Right atrium auricular region (tissue), 2 donors: Measurements from ENCODE around the gene PALD1. TPM values are rescaled to one million over a fixed set of nuclear protein-coding genes. Genes with fewer than 3 reads are reported as not detected.

Experiments used
- DNase-seq: peaks from one replicate; pipeline ENCODE4 v3.0.0-alpha.2; 2019; ENCODE audit warnings: low spot score
- H3K27ac ChIP-seq, 2 donors: fragments of 200-600 bp; sonication (generic); 1 replicate in 1 of 2; 2 replicates in 1 of 2; pipeline ENCODE4 v1.5.1; 2016 to 2019
- H3K27me3 ChIP-seq, 2 donors: fragments of 200-600 bp; sonication (generic); one replicate each; pipeline versions ENCODE4 v1.5.1 to v1.6.0; 2017 to 2019
- H3K36me3 ChIP-seq: fragments of 200-600 bp; sonication (generic); one replicate; pipeline ENCODE4 v1.5.1; 2016
- H3K4me1 ChIP-seq, 2 donors: fragments of 200-600 bp; sonication (generic); one replicate each; pipeline versions ENCODE4 v1.5.1 to v1.6.0; 2017 to 2019
- H3K4me3 ChIP-seq, 2 donors: fragments of 200-600 bp; sonication (generic); 1 replicate in 1 of 2; 2 replicates in 1 of 2; pipeline ENCODE4 v1.5.1; 2017 to 2019; ENCODE audit warnings: mild to moderate bottlenecking in 1 of 2, moderate library complexity in 1 of 2
- H3K9me3 ChIP-seq, 2 donors: fragments of 200-600 bp; sonication (generic); one replicate each; pipeline ENCODE4 v1.5.1; 2019
- total RNA-seq, 2 donors: library from RNA; depleted of rRNA; stranded (reverse); fragments of >200 nt; gene quantifications; one replicate each; pipeline ENCODE4 v1.1.0, GENCODE V29; 2016
- TF ChIP-seq, protein P1 (sequence below), 2 donors: fragments of 200-600 bp; sonication (generic); IDR thresholded peaks; one replicate each; pipeline ENCODE4 v1.5.1; 2019; ENCODE audit warnings: antibody characterized with exemption in 2 of 2

PALD1 gene
- total RNA-seq, 2 donors from 2014 or later = 4.9 to 8.5 TPM

DNA sequence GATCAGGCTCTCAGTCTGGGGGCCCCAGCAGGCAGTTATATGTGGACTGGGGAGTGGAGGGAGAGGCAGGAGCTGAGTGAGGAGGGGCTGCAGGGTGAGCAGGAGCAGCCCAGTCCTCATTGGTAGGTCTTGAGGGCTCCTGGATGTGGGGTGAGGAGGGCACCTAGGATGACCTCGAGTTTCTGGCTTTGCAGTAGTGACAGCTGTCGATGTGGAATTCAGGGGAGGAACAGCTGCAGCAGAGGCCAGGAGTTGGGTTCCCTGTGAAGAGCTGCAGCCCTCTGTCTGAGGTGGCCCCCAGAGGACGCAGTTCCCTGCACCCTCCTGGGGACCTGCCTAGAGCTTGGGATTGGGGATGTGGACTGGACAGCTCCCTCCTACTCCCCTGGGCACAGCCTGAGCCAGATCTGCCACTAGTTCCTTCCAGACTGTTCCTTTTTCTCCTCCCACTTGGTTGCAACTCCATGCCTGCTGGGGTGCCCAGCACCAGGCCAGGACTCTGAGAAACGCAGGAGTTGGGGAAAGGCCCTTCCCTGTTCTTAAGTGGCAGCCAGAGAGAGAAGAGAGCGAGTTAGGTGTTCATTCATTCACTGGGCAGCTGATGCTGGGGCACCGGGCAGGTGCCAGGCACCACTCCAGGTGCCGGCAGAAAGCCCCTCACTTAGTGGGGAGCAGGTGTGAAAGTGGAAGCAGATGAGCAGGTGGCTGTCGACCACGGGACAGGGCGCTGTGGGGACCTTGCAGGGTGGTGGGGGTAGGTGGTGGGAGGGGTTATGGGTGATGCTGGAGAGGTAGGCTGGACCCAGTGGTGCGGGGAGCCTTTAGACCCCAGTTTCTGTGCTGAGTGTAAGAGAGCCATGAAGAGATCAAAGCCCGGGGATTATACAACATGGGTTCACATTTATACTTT lies 66.1 kb downstream of the PALD1 start:
- H3K4me3 ChIP-seq = no peak overlapping the region
- TF ChIP-seq, protein P1, sequence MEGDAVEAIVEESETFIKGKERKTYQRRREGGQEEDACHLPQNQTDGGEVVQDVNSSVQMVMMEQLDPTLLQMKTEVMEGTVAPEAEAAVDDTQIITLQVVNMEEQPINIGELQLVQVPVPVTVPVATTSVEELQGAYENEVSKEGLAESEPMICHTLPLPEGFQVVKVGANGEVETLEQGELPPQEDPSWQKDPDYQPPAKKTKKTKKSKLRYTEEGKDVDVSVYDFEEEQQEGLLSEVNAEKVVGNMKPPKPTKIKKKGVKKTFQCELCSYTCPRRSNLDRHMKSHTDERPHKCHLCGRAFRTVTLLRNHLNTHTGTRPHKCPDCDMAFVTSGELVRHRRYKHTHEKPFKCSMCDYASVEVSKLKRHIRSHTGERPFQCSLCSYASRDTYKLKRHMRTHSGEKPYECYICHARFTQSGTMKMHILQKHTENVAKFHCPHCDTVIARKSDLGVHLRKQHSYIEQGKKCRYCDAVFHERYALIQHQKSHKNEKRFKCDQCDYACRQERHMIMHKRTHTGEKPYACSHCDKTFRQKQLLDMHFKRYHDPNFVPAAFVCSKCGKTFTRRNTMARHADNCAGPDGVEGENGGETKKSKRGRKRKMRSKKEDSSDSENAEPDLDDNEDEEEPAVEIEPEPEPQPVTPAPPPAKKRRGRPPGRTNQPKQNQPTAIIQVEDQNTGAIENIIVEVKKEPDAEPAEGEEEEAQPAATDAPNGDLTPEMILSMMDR (IDR thresholded peaks at IDR 0.05) = no peak
- no peak for DNase-seq
- no peaks in the 10 kb centered on the region for H3K4me1 ChIP-seq
- no peaks in the 10 kb centered on the region for H3K36me3 ChIP-seq
- no peak overlapping the region for H3K27ac ChIP-seq
- no peaks in the 10 kb centered on the region for H3K27me3 ChIP-seq
- H3K9me3 ChIP-seq = no peaks in the 10 kb centered on the region

- Histone ChIP-seq H3K4me1 (peaks cover 0 to 3% of the 10 kb centered on the region in 2 donors), H3K4me3 (no peak overlapping the region), H3K36me3 (no peaks in the 10 kb centered on the region), H3K9me3 (no peaks in the 10 kb centered on the region), H3K27ac (no peak overlapping the region), H3K27me3 (no peaks in the 10 kb centered on the region)
- TF ChIP-seq, protein P1 (IDR thresholded peaks at IDR 0.05) = no peak
- DNase-seq = no peak
Measured at GRCh38 chr10:70546584-70546983, 68.0 kb downstream of the PALD1 start.

DNA sequence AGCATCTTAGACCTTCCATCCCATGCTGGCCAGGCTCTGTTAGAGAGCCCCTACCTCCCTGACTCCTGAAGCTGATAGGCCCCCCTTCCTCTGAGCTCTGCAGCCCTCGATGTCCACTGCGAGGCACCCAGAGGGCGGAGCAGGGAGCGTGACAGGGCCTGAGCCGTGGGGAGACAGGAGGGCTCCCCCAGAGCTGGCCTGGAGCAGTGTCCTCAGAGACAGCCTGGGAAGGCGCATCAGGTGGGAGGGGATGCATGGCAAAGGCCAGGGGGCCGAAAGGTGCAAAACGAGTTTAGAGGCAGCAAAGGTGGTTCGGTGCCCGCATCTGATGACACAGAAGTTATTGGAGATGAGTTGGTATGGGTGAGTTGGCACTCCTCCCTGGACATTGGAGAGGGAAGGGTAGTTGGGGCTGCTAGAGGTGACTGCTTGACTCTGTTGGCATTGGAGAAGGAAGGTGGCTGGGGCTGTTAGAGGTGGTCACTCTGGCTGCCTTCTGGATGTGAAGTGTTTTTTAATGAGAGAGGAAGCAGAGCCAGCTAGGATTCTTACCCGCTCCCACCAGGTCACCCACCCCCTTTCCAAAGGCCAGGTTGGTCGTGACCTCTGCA lies 70.9 kb downstream of the PALD1 start:
- no peak for DNase-seq
- no peak overlapping the region for H3K4me3 ChIP-seq
- H3K4me1 ChIP-seq = peaks cover 0 to 3% of the 10 kb centered on the region in 2 donors
- TF ChIP-seq, protein P1 (IDR thresholded peaks at IDR 0.05) = no peak
- H3K36me3 ChIP-seq = no peaks in the 10 kb centered on the region
- no peaks in the 10 kb centered on the region for H3K9me3 ChIP-seq
- no peaks in the 10 kb centered on the region for H3K27me3 ChIP-seq
- no peak overlapping the region for H3K27ac ChIP-seq

DNA sequence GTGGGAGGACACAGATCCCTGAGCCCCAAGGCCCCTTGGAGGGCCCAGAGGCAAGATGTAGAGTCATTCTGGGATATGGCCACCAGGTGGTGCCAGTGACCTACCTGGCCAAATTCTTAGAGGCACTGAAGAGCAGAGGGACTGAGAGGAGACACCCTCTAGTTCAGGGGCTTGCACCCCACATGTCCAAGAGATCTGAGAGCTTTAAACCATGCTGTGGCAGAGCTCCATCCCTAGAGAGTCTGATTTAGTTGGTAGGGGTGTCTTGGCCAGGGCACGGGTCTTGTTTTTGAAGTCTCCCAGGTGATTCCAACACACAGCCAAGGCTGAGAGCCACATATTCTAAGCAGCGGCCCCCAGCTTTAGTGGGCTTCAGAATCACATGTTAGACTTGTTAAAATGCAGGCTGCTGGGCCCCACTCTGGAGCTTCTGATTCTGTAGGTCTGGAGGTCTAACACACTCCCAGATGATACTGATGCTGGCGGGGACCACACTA lies 71.4 kb downstream of the PALD1 start:
- TF ChIP-seq, protein P1 (IDR thresholded peaks at IDR 0.05) = peak; percentile 82 to 92
- Histone ChIP-seq H3K27me3 (no peaks in the 10 kb centered on the region), H3K27ac (no peak overlapping the region), H3K9me3 (no peaks in the 10 kb centered on the region), H3K4me3 (no peak overlapping the region), H3K36me3 (no peaks in the 10 kb centered on the region), H3K4me1 (peaks cover 0 to 3% of the 10 kb centered on the region in 2 donors)
- DNase-seq = peak; percentile 71

- Histone ChIP-seq H3K27ac (no peak overlapping the region), H3K4me3 (no peak overlapping the region), H3K27me3 (no peaks in the 10 kb centered on the region), H3K4me1 (peaks cover 0 to 3% of the 10 kb centered on the region in 2 donors), H3K9me3 (no peaks in the 10 kb centered on the region), H3K36me3 (no peaks in the 10 kb centered on the region)
- no peak for DNase-seq
- TF ChIP-seq, protein P1 (IDR thresholded peaks at IDR 0.05) = no peak
Measured at GRCh38 chr10:70550459-70550858, 71.9 kb downstream of the PALD1 start.
